Smooth muscle cell (in vitro differentiated cells): ENCODE measurements around the gene SERGEF. TPM values are rescaled to one million over a fixed set of nuclear protein-coding genes. Genes with fewer than 3 reads are reported as not detected.

Source experiments
- DNase-seq: peaks from one replicate; lab custom pipeline; 2025; ENCODE audit not compliant: unreplicated experiment; lab: John Stamatoyannopoulos, UW
- H2AFZ ChIP-seq: fragments of 200-600 bp; sonication (generic); 2 replicates; pipeline ENCODE4 v1.6.0; 2016; ENCODE audit warnings: antibody characterized with exemption, low read depth, mild to moderate bottlenecking
- H3F3A ChIP-seq: fragments of 200-600 bp; sonication (generic); 2 replicates; pipeline ENCODE4 v1.6.0; 2017; ENCODE audit warnings: antibody characterized with exemption, low read depth
- H3K27ac ChIP-seq: fragments of 200-600 bp; sonication (generic); 2 replicates; pipeline ENCODE4 v1.5.1; 2016; ENCODE audit warnings: low read depth, mild to moderate bottlenecking
- H3K27me3 ChIP-seq: fragments of 200-600 bp; sonication (generic); 2 replicates; pipeline ENCODE4 v1.6.1; 2016; ENCODE audit warnings: low read depth, mild to moderate bottlenecking
- H3K36me3 ChIP-seq: fragments of 200-600 bp; sonication (generic); 2 replicates; pipeline ENCODE4 v1.5.1; 2016; ENCODE audit warnings: low read depth
- H3K4me1 ChIP-seq: fragments of 200-600 bp; sonication (generic); 2 replicates; pipeline ENCODE4 v1.5.1; 2016; ENCODE audit warnings: low read depth
- H3K4me2 ChIP-seq: fragments of 200-600 bp; sonication (generic); 2 replicates; pipeline ENCODE4 v1.6.0; 2016; ENCODE audit warnings: mild to moderate bottlenecking
- H3K4me3 ChIP-seq: fragments of 200-600 bp; sonication (generic); 2 replicates; pipeline ENCODE4 v1.5.1; 2016; ENCODE audit warnings: mild to moderate bottlenecking
- H3K79me2 ChIP-seq: fragments of 200-600 bp; sonication (generic); 2 replicates; pipeline ENCODE4 v1.6.0; 2016; ENCODE audit warnings: low read depth, mild to moderate bottlenecking
- H3K9ac ChIP-seq: fragments of 200-600 bp; sonication (generic); 2 replicates; pipeline ENCODE4 v1.6.0; 2016; ENCODE audit warnings: low read depth
- H3K9me3 ChIP-seq: fragments of 200-600 bp; sonication (generic); replicated peaks from 2 replicates; pipeline ENCODE4 v1.5.1; 2016; ENCODE audit warnings: low read depth
- H4K20me1 ChIP-seq: fragments of 200-600 bp; sonication (generic); 2 replicates; pipeline ENCODE4 v1.6.0; 2016; ENCODE audit warnings: low read depth
- WGBS: methylation state at CpG from one replicate; pipeline ENCODE4 v1.1.7; 2016; ENCODE audit warnings: low lambda C conversion rate; 5-methylcytosine and 5-hydroxymethylcytosine counted together
- polyA plus RNA-seq: library from polyadenylated mRNA; unstranded; fragments of >200 nt; fragmentation: Nextera tagmentation; extraction: Ambion mirVana; gene quantifications from 2 replicates; pipeline ENCODE4 v1.2.1, GENCODE V29; 2016
- total RNA-seq: library from RNA; depleted of rRNA; stranded (reverse); fragments of >200 nt; gene quantifications from 2 replicates; pipeline ENCODE4 v1.2.3, GENCODE V29; 2014
- TF ChIP-seq, protein P1 (sequence below): fragments of 200-600 bp; sonication (generic); IDR thresholded peaks from 2 replicates; pipeline ENCODE4 v1.5.1; 2017; ENCODE audit warnings: borderline replicate concordance, mild to moderate bottlenecking, antibody characterized with exemption; ENCODE audit not compliant: insufficient read depth, poor library complexity, severe bottlenecking

The SERGEF gene
- total and polyA plus RNA-seq, 2 experiments from 2014 or later: 4.9 to 7.4 TPM

DNA sequence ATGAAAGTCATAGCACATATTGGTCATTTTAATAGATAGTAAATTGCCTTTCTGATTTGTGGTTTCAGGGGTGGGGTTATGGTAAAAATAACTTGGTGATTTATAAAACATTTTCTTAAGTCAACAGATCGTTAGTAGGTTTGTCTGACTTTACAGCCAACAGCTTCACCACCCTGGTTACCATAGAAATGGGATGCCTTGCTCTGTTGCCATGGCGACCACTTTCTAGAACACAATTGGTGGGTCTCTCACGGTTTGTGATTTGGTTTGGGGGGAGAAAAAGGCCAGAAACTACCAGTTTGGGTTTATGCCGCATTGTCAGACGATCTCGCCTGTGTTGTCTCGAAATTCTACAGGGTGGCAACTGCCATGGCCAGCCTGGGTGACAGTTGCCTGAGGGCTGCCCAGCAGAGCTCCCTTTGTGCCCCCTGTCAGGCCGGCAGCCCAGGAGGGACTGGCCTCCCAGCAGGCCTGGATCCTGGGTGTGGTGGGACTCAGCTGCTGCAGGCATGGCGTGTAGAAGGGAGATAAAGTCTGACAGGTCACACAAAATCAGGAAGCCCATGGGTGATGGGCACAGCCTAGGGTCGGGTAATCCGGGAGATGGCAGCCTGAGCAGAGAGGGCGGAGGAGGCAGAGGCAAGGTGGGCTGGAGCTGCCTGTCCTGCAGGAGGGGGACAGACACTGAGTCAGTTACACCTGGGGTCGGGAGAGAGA lies 247.3 kb downstream of the SERGEF start:
- Histone ChIP-seq H3K79me2 (no peaks in the 10 kb centered on the region), H3F3A (no peaks in the 10 kb centered on the region), H2AFZ (no peak overlapping the region), H3K4me1 (peaks cover 12% of the 10 kb centered on the region), H3K9ac (no peak overlapping the region), H3K4me2 (no peak overlapping the region), H3K27me3 (no peaks in the 10 kb centered on the region), H3K9me3 (no peaks in the 10 kb centered on the region), H3K4me3 (no peak overlapping the region), H4K20me1 (no peaks in the 10 kb centered on the region), H3K27ac (no peak overlapping the region), H3K36me3 (no peaks in the 10 kb centered on the region)
- no peak for DNase-seq
- 84% methylated on average over 13 of the region's 13 CpGs for WGBS
- TF ChIP-seq, protein P1, sequence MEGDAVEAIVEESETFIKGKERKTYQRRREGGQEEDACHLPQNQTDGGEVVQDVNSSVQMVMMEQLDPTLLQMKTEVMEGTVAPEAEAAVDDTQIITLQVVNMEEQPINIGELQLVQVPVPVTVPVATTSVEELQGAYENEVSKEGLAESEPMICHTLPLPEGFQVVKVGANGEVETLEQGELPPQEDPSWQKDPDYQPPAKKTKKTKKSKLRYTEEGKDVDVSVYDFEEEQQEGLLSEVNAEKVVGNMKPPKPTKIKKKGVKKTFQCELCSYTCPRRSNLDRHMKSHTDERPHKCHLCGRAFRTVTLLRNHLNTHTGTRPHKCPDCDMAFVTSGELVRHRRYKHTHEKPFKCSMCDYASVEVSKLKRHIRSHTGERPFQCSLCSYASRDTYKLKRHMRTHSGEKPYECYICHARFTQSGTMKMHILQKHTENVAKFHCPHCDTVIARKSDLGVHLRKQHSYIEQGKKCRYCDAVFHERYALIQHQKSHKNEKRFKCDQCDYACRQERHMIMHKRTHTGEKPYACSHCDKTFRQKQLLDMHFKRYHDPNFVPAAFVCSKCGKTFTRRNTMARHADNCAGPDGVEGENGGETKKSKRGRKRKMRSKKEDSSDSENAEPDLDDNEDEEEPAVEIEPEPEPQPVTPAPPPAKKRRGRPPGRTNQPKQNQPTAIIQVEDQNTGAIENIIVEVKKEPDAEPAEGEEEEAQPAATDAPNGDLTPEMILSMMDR: no peak

DNA sequence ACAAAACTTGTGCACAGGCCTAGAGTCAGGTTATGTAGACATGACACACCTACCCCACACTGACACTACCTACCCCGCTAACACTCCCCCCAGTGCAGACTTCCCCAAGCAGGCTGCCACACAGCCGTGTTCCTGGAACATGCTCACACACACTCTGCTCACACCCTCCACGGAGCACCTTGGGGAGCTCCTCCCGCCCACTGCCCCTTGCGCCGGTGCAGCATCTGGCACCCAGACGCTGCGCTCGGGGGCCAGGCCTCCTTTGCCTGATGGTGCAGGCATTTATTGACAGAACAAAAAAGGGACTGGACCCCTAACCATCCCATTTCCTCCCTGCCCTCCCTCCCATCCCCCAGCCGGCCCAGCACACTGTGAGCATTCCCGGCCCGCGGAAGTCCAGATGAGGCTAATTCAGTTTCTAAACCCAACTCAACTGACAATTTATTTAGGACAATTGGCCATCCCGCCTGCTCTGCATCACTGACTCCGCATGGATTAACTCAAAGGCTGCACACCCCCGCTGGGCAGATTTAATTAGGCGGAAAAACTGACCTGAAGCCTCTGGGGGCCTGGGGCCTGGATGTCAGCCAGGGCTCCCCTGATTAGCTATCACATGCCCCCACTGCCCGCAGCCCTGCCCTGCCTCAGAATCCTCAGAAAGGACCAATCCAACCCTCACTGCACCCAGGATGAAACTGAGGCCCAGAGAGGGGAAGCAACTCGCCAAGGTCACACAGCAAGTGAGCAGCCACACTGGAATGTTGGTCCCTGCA lies 248.2 kb downstream of the SERGEF start:
- no peaks in the 10 kb centered on the region for H3K9me3 ChIP-seq
- H3K4me3 ChIP-seq: no peak overlapping the region
- no peaks in the 10 kb centered on the region for H4K20me1 ChIP-seq
- no peak for DNase-seq
- H3K36me3 ChIP-seq: no peaks in the 10 kb centered on the region
- H3K27me3 ChIP-seq: no peaks in the 10 kb centered on the region
- no peak overlapping the region for H2AFZ ChIP-seq
- no peaks in the 10 kb centered on the region for H3F3A ChIP-seq
- H3K9ac ChIP-seq: no peak overlapping the region
- WGBS: 75% methylated on average over 18 of the region's 19 CpGs
- TF ChIP-seq, protein P1: no peak
- H3K4me2 ChIP-seq: no peak overlapping the region
- H3K27ac ChIP-seq: no peak overlapping the region
- H3K4me1 ChIP-seq: peaks cover 12% of the 10 kb centered on the region
- H3K79me2 ChIP-seq: no peaks in the 10 kb centered on the region

DNA sequence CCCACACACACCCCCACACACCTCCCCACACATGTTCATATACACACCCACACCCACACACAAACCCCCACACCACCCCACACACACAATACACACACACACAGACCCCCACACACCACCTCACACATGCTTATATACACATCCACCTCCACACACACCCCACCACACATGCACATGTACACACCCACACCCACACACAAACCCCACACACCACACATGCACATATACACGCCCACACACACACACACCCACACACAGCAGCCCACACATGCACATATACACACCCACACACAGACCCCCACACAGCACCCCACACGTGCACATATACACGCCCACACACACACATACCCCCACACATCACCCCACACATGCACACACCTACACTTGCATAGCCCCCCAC lies 249.1 kb downstream of the SERGEF start:
- no peak for DNase-seq
- Histone ChIP-seq H3K79me2 (no peaks in the 10 kb centered on the region), H3K4me1 (peaks cover 12% of the 10 kb centered on the region), H3K27ac (no peak overlapping the region), H3F3A (no peaks in the 10 kb centered on the region), H3K4me2 (no peak overlapping the region), H3K4me3 (no peak overlapping the region), H3K36me3 (no peaks in the 10 kb centered on the region), H3K9me3 (peaks cover 3% of the 10 kb centered on the region), H2AFZ (no peak overlapping the region), H3K9ac (no peak overlapping the region), H3K27me3 (peaks cover 3% of the 10 kb centered on the region), H4K20me1 (no peaks in the 10 kb centered on the region)
- TF ChIP-seq, protein P1: no peak
- 0% methylated on average over 1 of the region's 3 CpGs for WGBS

DNA sequence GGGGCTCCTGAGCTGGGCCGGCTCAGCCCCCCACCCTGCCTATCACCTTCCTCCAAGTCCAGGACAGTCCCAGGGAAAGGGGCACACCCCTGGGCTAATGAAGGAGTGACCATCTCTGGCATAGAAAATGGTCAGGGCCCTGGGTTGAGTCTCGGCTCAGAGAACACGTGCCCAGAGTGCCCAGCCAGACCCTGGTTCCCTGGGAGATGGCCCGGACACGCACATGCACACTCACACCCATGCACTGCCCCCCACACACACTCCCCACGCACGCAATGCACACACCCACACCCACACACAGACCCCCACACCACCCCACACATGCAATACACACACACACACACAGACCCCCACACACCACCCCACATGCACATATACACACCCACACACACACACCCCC lies 249.6 kb downstream of the SERGEF start:
- Histone ChIP-seq H3K4me1 (peaks cover 12% of the 10 kb centered on the region), H3K79me2 (no peaks in the 10 kb centered on the region), H3F3A (no peaks in the 10 kb centered on the region), H4K20me1 (no peaks in the 10 kb centered on the region), H3K4me2 (no peak overlapping the region), H2AFZ (no peak overlapping the region), H3K4me3 (no peak overlapping the region), H3K36me3 (no peaks in the 10 kb centered on the region), H3K27ac (no peak overlapping the region), H3K9me3 (peaks cover 3% of the 10 kb centered on the region), H3K27me3 (peaks cover 5% of the 10 kb centered on the region), H3K9ac (no peak overlapping the region)
- 87% methylated on average over 1 of the region's 7 CpGs for WGBS
- TF ChIP-seq, protein P1: no peak
- no peak for DNase-seq
